ENCODE results near the gene TM9SF3.

The TM9SF3 gene

DNA sequence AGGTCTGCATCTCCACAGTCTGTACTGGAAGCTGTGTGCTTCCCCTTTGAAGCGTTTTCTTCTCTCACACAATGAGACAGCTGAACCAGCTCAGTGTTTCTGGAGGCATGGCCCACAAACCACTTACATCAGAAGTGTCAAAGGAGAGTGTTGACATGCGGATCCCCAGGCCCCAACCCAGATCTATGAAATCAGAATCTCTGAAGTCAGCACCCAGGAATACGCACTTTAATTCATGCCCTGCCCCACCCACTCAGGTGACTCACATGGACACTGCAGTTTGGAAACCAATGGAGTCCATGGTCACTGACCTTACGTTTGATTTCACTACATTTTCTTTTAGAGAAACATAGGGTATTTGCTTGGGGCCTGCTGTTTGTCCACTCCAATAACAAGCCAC, 92.1 kb downstream of the TM9SF3 start:
- Histone ChIP-seq H3K9me2 (ENCODE audit: low read depth, low read length) (no peaks in the 10 kb centered on the region), H3K27ac (ENCODE audit: low read depth, low read length, poor library complexity, severe bottlenecking) (no peak overlapping the region), H4K20me1 (ENCODE audit: insufficient read depth, low read length) (no peaks in the 10 kb centered on the region), H3K4me3 (ENCODE audit: low read depth, low read length, poor library complexity, severe bottlenecking) (no peak overlapping the region), H3K79me2 (ENCODE audit: insufficient read depth, low read length) (no peaks in the 10 kb centered on the region), H3K4me2 (ENCODE audit: low read length) (no peak overlapping the region), H3K36me3 (ENCODE audit: insufficient read depth, low read length) (no peaks in the 10 kb centered on the region), H3K9ac (ENCODE audit: low read length) (no peak overlapping the region), H2AFZ (ENCODE audit: low read length) (no peak overlapping the region), H3F3A (ENCODE audit: insufficient read depth, low read length) (no peaks in the 10 kb centered on the region), H3K4me1 (ENCODE audit: insufficient read depth, low read length, severe bottlenecking) (no peaks in the 10 kb centered on the region), H3K9me3 (ENCODE audit: low read length) (no peaks in the 10 kb centered on the region), H3K27me3 (ENCODE audit: insufficient read depth, low read length) (no peaks in the 10 kb centered on the region)
- no peak for TF ChIP-seq EZH2 (IDR thresholded peaks at IDR 0.05; ENCODE audit: borderline replicate concordance, low read length)
- TF ChIP-seq, protein P1, sequence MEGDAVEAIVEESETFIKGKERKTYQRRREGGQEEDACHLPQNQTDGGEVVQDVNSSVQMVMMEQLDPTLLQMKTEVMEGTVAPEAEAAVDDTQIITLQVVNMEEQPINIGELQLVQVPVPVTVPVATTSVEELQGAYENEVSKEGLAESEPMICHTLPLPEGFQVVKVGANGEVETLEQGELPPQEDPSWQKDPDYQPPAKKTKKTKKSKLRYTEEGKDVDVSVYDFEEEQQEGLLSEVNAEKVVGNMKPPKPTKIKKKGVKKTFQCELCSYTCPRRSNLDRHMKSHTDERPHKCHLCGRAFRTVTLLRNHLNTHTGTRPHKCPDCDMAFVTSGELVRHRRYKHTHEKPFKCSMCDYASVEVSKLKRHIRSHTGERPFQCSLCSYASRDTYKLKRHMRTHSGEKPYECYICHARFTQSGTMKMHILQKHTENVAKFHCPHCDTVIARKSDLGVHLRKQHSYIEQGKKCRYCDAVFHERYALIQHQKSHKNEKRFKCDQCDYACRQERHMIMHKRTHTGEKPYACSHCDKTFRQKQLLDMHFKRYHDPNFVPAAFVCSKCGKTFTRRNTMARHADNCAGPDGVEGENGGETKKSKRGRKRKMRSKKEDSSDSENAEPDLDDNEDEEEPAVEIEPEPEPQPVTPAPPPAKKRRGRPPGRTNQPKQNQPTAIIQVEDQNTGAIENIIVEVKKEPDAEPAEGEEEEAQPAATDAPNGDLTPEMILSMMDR (IDR thresholded peaks at IDR 0.05; ENCODE audit: low read length): no peak

DNA sequence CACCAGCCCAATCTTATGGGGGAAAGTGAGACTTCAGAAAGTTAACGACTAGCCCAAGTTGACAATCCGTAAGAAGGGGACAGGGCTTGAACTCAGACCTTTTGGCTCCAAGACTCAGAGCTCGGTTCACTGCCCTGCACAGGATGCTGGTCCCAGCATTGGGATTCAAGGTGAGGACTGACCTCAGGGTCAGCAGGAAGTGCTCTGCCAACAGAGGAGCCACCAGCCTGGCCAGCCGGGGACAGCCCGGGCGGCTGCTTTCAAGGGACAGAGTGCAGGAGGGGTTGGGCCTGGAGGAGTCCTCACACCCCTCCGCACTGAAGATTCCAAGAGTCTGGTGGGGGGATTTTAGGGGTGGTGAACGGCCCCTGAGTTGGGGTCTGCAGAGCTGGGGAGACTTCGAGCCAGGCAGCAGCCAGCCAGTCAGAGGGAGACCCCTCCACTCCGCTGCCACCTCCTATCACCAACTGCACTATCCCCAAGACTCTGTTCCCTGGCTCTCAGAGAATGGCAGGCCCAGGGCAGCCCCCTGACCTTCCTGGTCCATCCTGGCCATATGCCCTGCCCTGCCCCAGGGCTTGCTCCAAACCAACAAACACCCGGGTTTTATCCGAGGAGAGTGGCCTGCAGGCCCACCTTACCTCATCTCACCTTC, 92.8 kb downstream of the TM9SF3 start:
- no peak overlapping the region for H3K27ac ChIP-seq (ENCODE audit: low read depth, low read length, poor library complexity, severe bottlenecking)
- H3K9me2 ChIP-seq (ENCODE audit: low read depth, low read length): no peaks in the 10 kb centered on the region
- H4K20me1 ChIP-seq (ENCODE audit: insufficient read depth, low read length): no peaks in the 10 kb centered on the region
- TF ChIP-seq, protein P1 (IDR thresholded peaks at IDR 0.05; ENCODE audit: low read length): no peak
- no peak for TF ChIP-seq EZH2 (IDR thresholded peaks at IDR 0.05; ENCODE audit: borderline replicate concordance, low read length)
- H3K9ac ChIP-seq (ENCODE audit: low read length): no peak overlapping the region
- no peaks in the 10 kb centered on the region for H3K4me1 ChIP-seq (ENCODE audit: insufficient read depth, low read length, severe bottlenecking)
- H3K79me2 ChIP-seq (ENCODE audit: insufficient read depth, low read length): no peaks in the 10 kb centered on the region
- H3K36me3 ChIP-seq (ENCODE audit: insufficient read depth, low read length): no peaks in the 10 kb centered on the region
- no peaks in the 10 kb centered on the region for H3F3A ChIP-seq (ENCODE audit: insufficient read depth, low read length)
- H2AFZ ChIP-seq (ENCODE audit: low read length): no peak overlapping the region
- no peaks in the 10 kb centered on the region for H3K9me3 ChIP-seq (ENCODE audit: low read length)
- no peak overlapping the region for H3K4me2 ChIP-seq (ENCODE audit: low read length)
- no peaks in the 10 kb centered on the region for H3K27me3 ChIP-seq (ENCODE audit: insufficient read depth, low read length)
- H3K4me3 ChIP-seq (ENCODE audit: low read depth, low read length, poor library complexity, severe bottlenecking): no peak overlapping the region

DNA sequence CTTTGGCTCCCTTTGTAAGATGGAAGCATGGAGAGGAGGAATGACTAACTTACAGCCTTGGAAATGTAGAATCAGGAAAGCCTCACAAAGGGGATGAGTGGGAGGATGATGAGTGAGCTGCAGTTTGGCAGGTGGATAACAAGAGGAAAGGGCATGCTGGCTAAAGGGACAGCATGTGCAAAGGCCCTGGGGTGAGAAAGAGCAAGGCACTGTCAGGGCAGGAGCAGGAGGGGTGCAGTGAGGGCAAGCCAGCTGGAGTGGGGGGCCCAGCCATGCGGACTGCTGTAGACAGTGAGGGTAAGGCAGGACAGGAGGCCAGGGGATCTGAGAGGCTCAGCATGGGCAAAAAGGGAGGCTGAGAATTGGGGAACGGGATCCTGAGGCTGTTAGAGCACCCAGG, 93.6 kb downstream of the TM9SF3 start:
- H3K27ac ChIP-seq (ENCODE audit: low read depth, low read length, poor library complexity, severe bottlenecking): no peak overlapping the region
- H3K27me3 ChIP-seq (ENCODE audit: insufficient read depth, low read length): no peaks in the 10 kb centered on the region
- no peaks in the 10 kb centered on the region for H3K4me1 ChIP-seq (ENCODE audit: insufficient read depth, low read length, severe bottlenecking)
- H3K36me3 ChIP-seq (ENCODE audit: insufficient read depth, low read length): no peaks in the 10 kb centered on the region
- H3K9me2 ChIP-seq (ENCODE audit: low read depth, low read length): no peaks in the 10 kb centered on the region
- H3K4me3 ChIP-seq (ENCODE audit: low read depth, low read length, poor library complexity, severe bottlenecking): no peak overlapping the region
- TF ChIP-seq, protein P1 (IDR thresholded peaks at IDR 0.05; ENCODE audit: low read length): no peak
- no peak for TF ChIP-seq EZH2 (IDR thresholded peaks at IDR 0.05; ENCODE audit: borderline replicate concordance, low read length)
- no peaks in the 10 kb centered on the region for H4K20me1 ChIP-seq (ENCODE audit: insufficient read depth, low read length)
- no peaks in the 10 kb centered on the region for H3K79me2 ChIP-seq (ENCODE audit: insufficient read depth, low read length)
- no peak overlapping the region for H3K9ac ChIP-seq (ENCODE audit: low read length)
- H3F3A ChIP-seq (ENCODE audit: insufficient read depth, low read length): no peaks in the 10 kb centered on the region
- H3K9me3 ChIP-seq (ENCODE audit: low read length): no peaks in the 10 kb centered on the region
- no peak overlapping the region for H3K4me2 ChIP-seq (ENCODE audit: low read length)
- no peak overlapping the region for H2AFZ ChIP-seq (ENCODE audit: low read length)
